ENCODE measurements around the gene CSNK1D.

DNA sequence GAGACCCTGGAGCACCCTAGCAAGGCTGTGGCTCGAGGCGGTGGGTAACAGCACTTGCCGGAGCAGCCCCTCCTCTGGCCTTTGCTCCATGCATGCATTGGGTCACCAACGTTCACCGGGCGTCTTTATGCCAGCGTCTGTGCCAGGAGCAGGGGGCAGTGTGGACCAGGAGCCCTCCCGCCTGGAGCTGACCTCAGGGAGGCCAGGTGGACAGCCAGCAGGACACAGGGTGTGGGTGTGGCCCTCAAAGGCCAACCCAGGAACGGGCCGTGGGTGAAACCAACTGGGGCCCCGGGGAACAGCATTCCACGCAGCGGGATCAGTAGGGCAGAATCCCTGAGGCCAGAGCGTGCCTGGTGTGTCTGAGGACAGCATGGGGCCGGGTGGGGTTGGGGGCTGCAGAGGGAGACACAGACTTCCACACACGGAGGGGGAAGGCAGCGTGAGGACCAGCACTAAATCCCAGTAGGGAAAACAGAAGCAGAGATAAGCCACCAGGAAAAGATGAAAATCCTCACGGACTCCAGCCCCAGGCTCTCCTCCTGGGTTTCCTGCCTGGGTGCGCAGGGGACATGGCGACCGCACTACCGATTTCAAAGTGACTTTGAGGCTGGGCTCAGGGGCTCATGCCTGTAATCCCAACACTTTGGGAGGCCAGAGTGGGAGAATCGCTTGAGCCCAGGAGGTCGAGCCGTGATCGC is 46.8 kb upstream of the CSNK1D start:
- no peak for TF ChIP-seq POLR2A (IDR thresholded peaks at IDR 0.05)
- TF ChIP-seq, protein P1, sequence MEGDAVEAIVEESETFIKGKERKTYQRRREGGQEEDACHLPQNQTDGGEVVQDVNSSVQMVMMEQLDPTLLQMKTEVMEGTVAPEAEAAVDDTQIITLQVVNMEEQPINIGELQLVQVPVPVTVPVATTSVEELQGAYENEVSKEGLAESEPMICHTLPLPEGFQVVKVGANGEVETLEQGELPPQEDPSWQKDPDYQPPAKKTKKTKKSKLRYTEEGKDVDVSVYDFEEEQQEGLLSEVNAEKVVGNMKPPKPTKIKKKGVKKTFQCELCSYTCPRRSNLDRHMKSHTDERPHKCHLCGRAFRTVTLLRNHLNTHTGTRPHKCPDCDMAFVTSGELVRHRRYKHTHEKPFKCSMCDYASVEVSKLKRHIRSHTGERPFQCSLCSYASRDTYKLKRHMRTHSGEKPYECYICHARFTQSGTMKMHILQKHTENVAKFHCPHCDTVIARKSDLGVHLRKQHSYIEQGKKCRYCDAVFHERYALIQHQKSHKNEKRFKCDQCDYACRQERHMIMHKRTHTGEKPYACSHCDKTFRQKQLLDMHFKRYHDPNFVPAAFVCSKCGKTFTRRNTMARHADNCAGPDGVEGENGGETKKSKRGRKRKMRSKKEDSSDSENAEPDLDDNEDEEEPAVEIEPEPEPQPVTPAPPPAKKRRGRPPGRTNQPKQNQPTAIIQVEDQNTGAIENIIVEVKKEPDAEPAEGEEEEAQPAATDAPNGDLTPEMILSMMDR (IDR thresholded peaks at IDR 0.05), result no peak

All from adrenal gland (tissue), 5 donors.